Activated naive CD4-positive, alpha-beta T cell treated with anti-CD3 and anti-CD28 coated beads for 36 hours (primary cell): ENCODE data around the gene ZFAND6. TPM values are rescaled to one million over a fixed set of nuclear protein-coding genes. Genes with fewer than 3 reads are reported as not detected.

Source experiments
- CTCF ChIA-PET: fragments of 350-600 bp; sonication (Branson Sonifier 250); formaldehyde crosslinking; loops from one replicate; lab custom pipeline; 2021; ENCODE audit warnings: antibody characterized with exemption; lab: Charles Lee
- DNase-seq: peaks from one replicate; pipeline ENCODE4 v3.0.0-alpha.2; 2020
- H3K27ac Mint-ChIP-seq: one replicate; pipeline ENCODE4 v1.8.0; 2021; ENCODE audit warnings: mild to moderate bottlenecking, mixed read lengths
- H3K27me3 Mint-ChIP-seq: one replicate; pipeline ENCODE4 v1.8.0; 2021; ENCODE audit warnings: low read depth, mixed read lengths
- H3K36me3 Mint-ChIP-seq: one replicate; pipeline ENCODE4 v1.8.0; 2021; ENCODE audit warnings: low read depth, mixed read lengths
- H3K4me1 Mint-ChIP-seq: one replicate; pipeline ENCODE4 v1.8.0; 2021; ENCODE audit warnings: low read depth, mixed read lengths
- H3K4me3 Mint-ChIP-seq: one replicate; pipeline ENCODE4 v1.8.0; 2021; ENCODE audit warnings: mild to moderate bottlenecking, moderate library complexity, mixed read lengths
- H3K9me3 Mint-ChIP-seq: one replicate; pipeline ENCODE4 v1.8.0; 2021; ENCODE audit warnings: mixed read lengths
- intact Hi-C: fragments of 100-400 bp; cut with micrococcal nuclease; formaldehyde crosslinking; loops from one replicate; pipeline ENCODE4 v1.15.1; 2023
- total RNA-seq, 2 experiments: library from RNA; stranded (reverse); gene quantifications; one replicate each; pipeline ENCODE4 v1.2.3, GENCODE V29; 2021

The ZFAND6 gene
- total RNA-seq, 2 experiments from 2014 or later, result 28.9 to 29.6 TPM

DNA sequence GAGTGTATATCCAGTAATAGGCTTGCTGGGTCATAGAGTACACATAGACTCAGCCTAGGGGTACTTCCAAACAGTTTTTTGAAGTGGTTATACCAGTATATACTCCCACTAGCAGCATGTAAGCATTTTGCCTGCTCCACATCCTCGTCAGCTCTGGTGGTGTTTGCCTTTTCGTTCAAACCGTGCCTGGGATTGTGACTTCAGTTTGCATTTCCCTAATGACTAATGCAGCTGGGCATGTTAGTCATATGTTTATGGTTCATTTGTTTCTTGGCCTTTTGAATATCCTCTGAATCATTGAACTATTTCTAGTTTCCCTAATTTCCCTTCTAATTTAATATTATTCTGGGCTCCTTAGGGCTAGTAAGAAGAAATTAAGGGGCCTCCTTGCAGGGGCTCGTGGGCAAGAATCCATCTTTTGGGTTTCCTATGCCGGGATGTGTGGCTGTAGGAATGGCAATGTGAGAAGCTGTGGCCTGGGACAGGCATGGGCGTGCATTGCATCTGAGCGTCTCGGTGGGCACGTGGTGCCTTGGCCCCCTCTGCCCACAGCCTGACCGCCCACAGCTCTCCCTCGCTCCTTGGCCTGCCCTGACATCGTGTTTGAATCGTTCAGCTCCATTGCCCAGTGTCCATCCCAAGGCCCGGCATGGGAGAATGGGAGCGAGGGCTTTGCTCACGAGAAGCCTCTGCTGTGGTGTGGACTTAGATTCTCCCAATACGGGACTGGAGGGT, 119.7 kb downstream of the ZFAND6 start:
- Mint-ChIP-seq H3K36me3 (peaks cover 20% of the 10 kb centered on the region), H3K27me3 (no peaks in the 10 kb centered on the region), H3K9me3 (no peaks in the 10 kb centered on the region), H3K27ac (no peak overlapping the region), H3K4me3 (no peak overlapping the region), H3K4me1 (no peaks in the 10 kb centered on the region)
- CTCF ChIA-PET, result no interaction called here
- intact Hi-C loops, result no loop called here
- no peak for DNase-seq

DNA sequence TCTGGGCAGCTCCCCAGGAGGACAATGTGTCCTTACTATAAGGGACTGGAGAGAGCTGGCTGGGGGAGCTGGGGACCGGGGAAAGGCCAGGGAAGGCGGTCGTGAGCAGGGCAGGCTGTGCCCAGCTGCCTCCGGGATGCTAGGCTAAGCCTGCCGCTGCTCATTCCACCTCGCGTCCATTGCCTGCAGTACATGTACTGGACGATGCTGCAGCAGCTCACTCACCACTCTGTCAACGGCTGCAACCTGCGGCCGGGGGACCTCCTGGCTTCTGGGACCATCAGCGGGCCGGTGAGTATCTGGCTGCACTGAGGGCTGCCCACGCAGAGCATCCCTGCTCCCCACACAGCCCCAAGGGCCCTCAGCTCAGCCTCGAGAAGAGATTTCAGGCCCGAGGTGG, 120.5 kb downstream of the ZFAND6 start:
- DNase-seq, result no peak
- no peaks in the 10 kb centered on the region for H3K27me3 Mint-ChIP-seq
- no peak overlapping the region for H3K4me3 Mint-ChIP-seq
- intact Hi-C loops, result no loop called here
- H3K4me1 Mint-ChIP-seq, result no peaks in the 10 kb centered on the region
- H3K27ac Mint-ChIP-seq, result no peak overlapping the region
- CTCF ChIA-PET, result no interaction called here
- H3K9me3 Mint-ChIP-seq, result no peaks in the 10 kb centered on the region
- peaks cover 26% of the 10 kb centered on the region for H3K36me3 Mint-ChIP-seq

DNA sequence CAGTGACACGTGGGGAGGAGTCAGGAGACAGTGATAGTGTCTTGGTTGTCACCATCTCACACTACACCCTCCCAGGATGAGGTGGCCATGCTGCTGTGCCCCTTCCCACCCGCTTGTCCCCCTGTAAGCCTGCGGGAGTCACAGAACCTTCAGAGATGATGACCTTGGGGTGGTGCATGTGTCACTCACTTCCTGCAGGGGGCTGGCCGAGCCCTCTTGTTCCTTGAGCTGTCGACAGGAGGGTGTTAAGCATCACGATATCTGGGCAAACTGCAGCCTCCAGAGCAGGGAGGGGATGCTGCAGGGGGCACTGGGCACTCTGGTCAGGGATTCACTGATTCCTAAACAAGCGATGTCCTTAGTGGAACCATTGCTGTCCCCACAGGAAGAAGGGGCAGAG, 121.0 kb downstream of the ZFAND6 start:
- CTCF ChIA-PET, result no interaction called here
- no peaks in the 10 kb centered on the region for H3K27me3 Mint-ChIP-seq
- H3K9me3 Mint-ChIP-seq, result no peaks in the 10 kb centered on the region
- H3K27ac Mint-ChIP-seq, result no peak overlapping the region
- no peak overlapping the region for H3K4me3 Mint-ChIP-seq
- peaks cover 31% of the 10 kb centered on the region for H3K36me3 Mint-ChIP-seq
- intact Hi-C loops, result no loop called here
- DNase-seq, result no peak
- H3K4me1 Mint-ChIP-seq, result no peaks in the 10 kb centered on the region

DNA sequence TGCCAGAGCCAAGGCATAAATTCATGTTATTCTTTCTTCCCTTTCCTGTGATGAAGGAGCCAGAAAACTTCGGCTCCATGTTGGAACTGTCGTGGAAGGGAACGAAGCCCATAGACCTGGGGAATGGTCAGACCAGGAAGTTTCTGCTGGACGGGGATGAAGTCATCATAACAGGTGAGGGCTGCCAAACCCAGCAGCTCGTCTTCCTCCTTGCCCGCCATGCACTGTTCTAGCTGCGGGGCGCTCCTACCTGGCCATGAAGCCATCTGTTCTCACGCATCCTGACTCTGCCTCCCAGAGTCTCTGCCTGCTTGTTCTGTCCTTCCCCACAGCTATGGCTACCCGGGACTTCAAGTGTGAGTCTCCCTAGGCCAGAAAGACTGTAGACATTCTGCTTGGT, 121.5 kb downstream of the ZFAND6 start:
- DNase-seq, result no peak
- no peaks in the 10 kb centered on the region for H3K4me1 Mint-ChIP-seq
- no peaks in the 10 kb centered on the region for H3K27me3 Mint-ChIP-seq
- intact Hi-C loops, result no loop called here
- no peak overlapping the region for H3K27ac Mint-ChIP-seq
- no peak overlapping the region for H3K4me3 Mint-ChIP-seq
- H3K36me3 Mint-ChIP-seq, result peaks cover 33% of the 10 kb centered on the region
- H3K9me3 Mint-ChIP-seq, result no peaks in the 10 kb centered on the region
- CTCF ChIA-PET, result no interaction called here

DNA sequence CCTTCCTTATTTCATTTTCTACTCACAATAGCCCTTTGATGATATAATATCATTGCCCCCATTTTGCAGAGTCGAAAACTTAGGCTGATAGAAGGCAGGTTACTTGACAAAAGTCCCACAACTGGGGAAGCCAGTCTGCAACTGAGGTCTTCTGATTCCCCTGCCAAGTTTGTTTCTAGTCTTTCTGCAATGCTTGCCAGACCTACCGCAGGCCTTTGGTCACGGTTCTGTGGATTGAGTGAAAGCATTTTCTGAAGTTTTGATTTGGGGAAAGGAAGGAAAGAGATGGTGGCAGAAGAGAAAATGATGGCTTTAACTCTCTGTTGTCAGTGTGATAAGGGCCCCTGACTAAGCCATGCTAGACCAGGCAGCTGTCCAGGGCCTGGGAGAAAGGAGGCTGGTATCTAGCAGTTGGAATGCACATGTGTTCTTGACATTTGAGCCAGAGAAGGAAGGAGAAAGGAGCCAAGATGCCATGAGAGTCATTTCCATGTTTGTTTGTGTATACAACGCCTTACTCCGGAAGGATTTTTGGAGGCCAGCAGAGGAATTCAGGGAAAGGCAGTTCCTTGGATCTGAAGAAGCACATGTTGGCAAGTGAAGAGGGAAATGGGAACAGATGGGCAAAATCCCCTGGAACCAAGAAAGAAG, 123.3 kb downstream of the ZFAND6 start:
- no peaks in the 10 kb centered on the region for H3K9me3 Mint-ChIP-seq
- no peaks in the 10 kb centered on the region for H3K4me1 Mint-ChIP-seq
- no peaks in the 10 kb centered on the region for H3K27me3 Mint-ChIP-seq
- DNase-seq, result no peak
- CTCF ChIA-PET, result no interaction called here
- intact Hi-C loops, result no loop called here
- no peak overlapping the region for H3K27ac Mint-ChIP-seq
- H3K36me3 Mint-ChIP-seq, result peaks cover 48% of the 10 kb centered on the region
- H3K4me3 Mint-ChIP-seq, result no peak overlapping the region

DNA sequence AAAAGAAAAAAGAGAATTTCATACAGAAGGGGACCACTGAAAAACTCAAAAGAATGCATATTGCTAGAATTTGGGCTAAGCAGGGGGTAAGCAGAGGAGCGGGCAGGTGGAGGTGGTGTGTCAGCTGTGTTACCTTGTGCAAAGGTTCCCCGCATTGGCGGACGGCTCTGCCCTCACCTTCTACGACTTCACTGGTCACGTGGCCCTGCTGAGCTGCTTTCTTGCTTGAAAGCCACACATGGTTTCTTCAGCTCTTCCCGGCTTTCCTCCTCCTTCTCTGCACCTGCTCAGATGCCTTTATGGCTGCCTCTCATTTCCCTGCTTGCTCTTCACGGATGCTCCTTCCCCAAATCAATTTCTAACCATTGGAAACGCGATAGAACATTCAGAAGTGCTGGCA, 123.8 kb downstream of the ZFAND6 start:
- peaks cover 48% of the 10 kb centered on the region for H3K36me3 Mint-ChIP-seq
- CTCF ChIA-PET, result no interaction called here

DNA sequence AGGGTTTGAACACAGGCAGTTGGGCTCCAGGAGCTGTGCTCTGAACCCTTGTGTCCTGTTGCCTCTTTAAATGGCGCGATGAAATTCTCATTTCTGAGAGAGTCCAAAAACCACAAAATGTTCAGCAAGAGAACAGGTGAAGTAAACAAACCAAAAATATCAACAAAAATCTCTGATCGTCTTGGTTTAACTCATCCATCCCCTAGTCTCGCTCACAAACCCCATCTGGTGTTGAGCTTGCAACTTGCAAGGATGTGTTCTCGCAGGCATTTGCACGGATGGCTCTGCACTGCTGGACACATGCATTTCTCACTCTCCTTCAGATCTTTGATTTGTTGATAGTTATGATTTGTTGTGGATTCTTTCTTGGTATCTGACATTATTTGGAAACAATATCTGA, 124.4 kb downstream of the ZFAND6 start:
- Mint-ChIP-seq H3K36me3 (peaks cover 46% of the 10 kb centered on the region), H3K9me3 (no peaks in the 10 kb centered on the region), H3K4me3 (no peak overlapping the region), H3K4me1 (no peaks in the 10 kb centered on the region), H3K27me3 (no peaks in the 10 kb centered on the region), H3K27ac (no peak overlapping the region)
- no peak for DNase-seq
- intact Hi-C loops, result no loop called here
- CTCF ChIA-PET, result no interaction called here

More for the DNA sequence above, 123.8 kb downstream of the ZFAND6 start:
- Mint-ChIP-seq H3K27me3 (no peaks in the 10 kb centered on the region), H3K27ac (no peak overlapping the region), H3K4me3 (no peak overlapping the region), H3K9me3 (no peaks in the 10 kb centered on the region), H3K4me1 (no peaks in the 10 kb centered on the region)
- no peak for DNase-seq
- intact Hi-C loops, result no loop called here

DNA sequence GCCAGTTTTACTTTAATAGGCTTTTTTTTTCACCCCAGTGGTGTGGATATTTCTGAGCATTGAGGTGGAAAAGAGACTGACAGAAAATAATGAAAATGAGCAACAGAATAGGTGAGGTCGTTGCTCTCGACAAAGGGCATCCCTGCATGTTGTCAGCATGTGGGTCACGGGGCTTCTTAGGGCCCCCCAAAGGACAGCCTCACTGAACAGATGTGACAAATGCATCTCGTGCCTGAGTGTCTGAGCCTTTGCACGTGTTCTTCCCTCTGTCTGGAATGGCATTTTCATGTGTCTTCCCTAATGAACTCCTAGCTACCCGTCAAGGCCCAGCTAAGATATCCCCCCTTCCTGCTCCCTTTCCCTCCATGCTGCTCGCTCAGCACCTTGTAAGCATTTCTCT, 125.1 kb downstream of the ZFAND6 start:
- Mint-ChIP-seq H3K27me3 (no peaks in the 10 kb centered on the region), H3K27ac (no peak overlapping the region), H3K4me3 (no peak overlapping the region), H3K36me3 (peaks cover 43% of the 10 kb centered on the region), H3K9me3 (no peaks in the 10 kb centered on the region), H3K4me1 (no peaks in the 10 kb centered on the region)
- CTCF ChIA-PET, result no interaction called here
- intact Hi-C loops, result no loop called here
- DNase-seq, result no peak

DNA sequence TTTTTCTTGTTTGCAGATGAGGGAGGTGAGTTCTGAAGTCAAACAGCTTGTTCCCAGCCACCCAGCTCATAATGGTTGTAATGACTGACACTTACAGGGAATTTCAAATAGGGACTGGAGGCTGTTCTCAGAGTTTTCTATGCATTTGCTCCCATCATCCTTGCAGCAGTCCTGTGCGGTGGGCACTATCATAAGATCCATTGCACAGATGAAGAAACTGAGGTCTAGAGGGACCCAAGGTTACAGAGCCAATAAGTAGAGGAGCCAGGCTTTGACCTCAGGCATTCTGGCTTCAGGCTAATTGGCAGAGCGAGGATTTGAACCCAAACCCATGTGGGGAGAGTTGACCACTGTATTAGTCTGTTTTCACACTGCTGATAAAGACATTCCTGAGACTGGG, 125.7 kb downstream of the ZFAND6 start:
- CTCF ChIA-PET, result no interaction called here
- H3K4me1 Mint-ChIP-seq, result no peaks in the 10 kb centered on the region
- no peaks in the 10 kb centered on the region for H3K9me3 Mint-ChIP-seq
- no peaks in the 10 kb centered on the region for H3K27me3 Mint-ChIP-seq
- DNase-seq, result no peak
- intact Hi-C loops, result no loop called here
- no peak overlapping the region for H3K4me3 Mint-ChIP-seq
- H3K27ac Mint-ChIP-seq, result no peak overlapping the region
- H3K36me3 Mint-ChIP-seq, result peaks cover 41% of the 10 kb centered on the region

DNA sequence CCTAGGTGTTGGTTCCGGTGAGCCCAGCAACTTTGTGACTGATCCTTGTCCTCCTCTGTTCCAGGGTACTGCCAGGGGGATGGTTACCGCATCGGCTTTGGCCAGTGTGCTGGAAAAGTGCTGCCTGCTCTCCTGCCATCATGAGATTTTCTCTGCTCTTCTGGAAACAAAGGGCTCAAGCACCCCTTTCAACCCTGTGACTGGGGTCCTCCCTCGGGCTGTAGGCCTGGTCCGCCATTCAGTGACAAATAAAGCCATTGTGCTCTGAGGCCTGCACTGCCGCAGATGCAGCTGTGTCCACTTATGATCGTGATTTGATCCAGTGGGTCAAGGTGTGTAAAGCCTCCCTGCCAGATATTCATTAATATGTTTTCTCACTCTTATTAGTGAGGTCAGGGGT, 126.6 kb downstream of the ZFAND6 start:
- no peak overlapping the region for H3K27ac Mint-ChIP-seq
- CTCF ChIA-PET, result no interaction called here
- H3K36me3 Mint-ChIP-seq, result peaks cover 40% of the 10 kb centered on the region
- intact Hi-C loops, result no loop called here
- no peak overlapping the region for H3K4me3 Mint-ChIP-seq
- no peaks in the 10 kb centered on the region for H3K27me3 Mint-ChIP-seq
- H3K4me1 Mint-ChIP-seq, result no peaks in the 10 kb centered on the region
- no peaks in the 10 kb centered on the region for H3K9me3 Mint-ChIP-seq
- no peak for DNase-seq

DNA sequence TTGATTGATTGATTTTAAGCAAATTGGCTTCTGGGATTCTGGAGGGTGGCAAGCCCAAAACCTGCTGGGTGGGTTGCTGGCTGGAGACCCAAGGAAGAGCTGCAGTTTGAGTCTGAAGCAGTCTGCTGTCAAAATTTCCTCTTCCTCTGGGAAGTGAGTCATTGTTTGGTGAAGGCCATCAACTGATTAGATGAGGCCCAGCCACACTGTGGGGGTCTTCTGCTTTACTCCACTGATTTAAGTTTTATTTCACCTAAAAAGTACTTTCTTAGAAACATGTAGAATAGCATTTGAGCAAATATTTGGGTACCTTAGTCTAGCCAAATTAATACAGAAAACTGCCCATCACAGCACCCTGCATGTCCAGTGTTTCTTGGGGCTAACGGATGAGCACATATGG, 127.1 kb downstream of the ZFAND6 start:
- Mint-ChIP-seq H3K4me3 (no peak overlapping the region), H3K36me3 (peaks cover 37% of the 10 kb centered on the region), H3K27me3 (no peaks in the 10 kb centered on the region), H3K9me3 (no peaks in the 10 kb centered on the region), H3K4me1 (no peaks in the 10 kb centered on the region), H3K27ac (no peak overlapping the region)
- CTCF ChIA-PET, result no interaction called here
- no peak for DNase-seq
- intact Hi-C loops, result no loop called here
